ENCODE data around the gene HBZ. TPM values are rescaled to one million over a fixed set of nuclear protein-coding genes. Genes with fewer than 3 reads are reported as not detected.

Gene HBZ
- total RNA-seq, 1 donor from 2014 or later = not detected

- intact Hi-C loops (cut with DNase I) = no loop called here
- Histone ChIP-seq H3K36me3 (no peaks in the 10 kb centered on the region), H3K4me1 (peaks cover 0 to 12% of the 10 kb centered on the region in 2 donors), H3K27me3 (peaks cover 25% of the 10 kb centered on the region), H3K9me3 (no peaks in the 10 kb centered on the region), H3K4me3 (peak overlapping the region in 1 of 2 donors; percentile 10), H3K27ac (no peak overlapping the region)
- TF ChIP-seq CTCF (IDR thresholded peaks at IDR 0.05) = no peak
- DNase-seq (ENCODE audit: low spot score in 2 of 2) = no peak
These were observed 12.5 kb downstream of the HBZ start for GRCh38 chr16:164827-165538.

GRCh38 chr16:165539-166374 is 13.3 kb downstream of the HBZ start, which contains the start of gene HBM:
Gene HBM (plus strand): TSS chr16:165978. CDS start chr16:165998, 20 bp downstream.
- no peak for DNase-seq (ENCODE audit: low spot score in 2 of 2)
- H3K27me3 ChIP-seq = peaks cover 25% of the 10 kb centered on the region

GRCh38 chr16:166375-167121 is 14.1 kb downstream of the HBZ start:
- Histone ChIP-seq H3K4me1 (peaks cover 0 to 12% of the 10 kb centered on the region in 2 donors), H3K27me3 (peaks cover 25% of the 10 kb centered on the region), H3K4me3 (no peak overlapping the region), H3K36me3 (no peaks in the 10 kb centered on the region), H3K27ac (no peak overlapping the region), H3K9me3 (no peaks in the 10 kb centered on the region)
- no peak for TF ChIP-seq CTCF (IDR thresholded peaks at IDR 0.05)
- no peak for DNase-seq (ENCODE audit: low spot score in 2 of 2)
- intact Hi-C loops (cut with DNase I) = no loop called here

More at GRCh38 chr16:165539-166374, 13.3 kb downstream of the HBZ start, which contains the start of gene HBM:
- no peak for TF ChIP-seq CTCF (IDR thresholded peaks at IDR 0.05)
- Histone ChIP-seq H3K4me1 (peaks cover 0 to 12% of the 10 kb centered on the region in 2 donors), H3K36me3 (no peaks in the 10 kb centered on the region), H3K4me3 (peak within 1 kb of the TSS in 1 of 2 donors; percentile 10), H3K9me3 (no peaks in the 10 kb centered on the region), H3K27ac (no peak within 1 kb of the TSS)
- intact Hi-C loops (cut with DNase I) = no loop called here

- peaks cover 0 to 12% of the 10 kb centered on the region in 2 donors for H3K4me1 ChIP-seq
- H3K36me3 ChIP-seq = no peaks in the 10 kb centered on the region
- H3K9me3 ChIP-seq = no peaks in the 10 kb centered on the region
- H3K27me3 ChIP-seq = peaks cover 25% of the 10 kb centered on the region
- no peak for TF ChIP-seq CTCF (IDR thresholded peaks at IDR 0.05)
- intact Hi-C loops (cut with DNase I) = no loop called here
- H3K4me3 ChIP-seq = no peak overlapping the region
- DNase-seq (ENCODE audit: low spot score in 2 of 2) = no peak
- H3K27ac ChIP-seq = no peak overlapping the region
These were observed 14.8 kb downstream of the HBZ start for GRCh38 chr16:167122-167690.

- Histone ChIP-seq H3K4me3 (no peak overlapping the region), H3K27ac (no peak overlapping the region), H3K9me3 (no peaks in the 10 kb centered on the region), H3K27me3 (peaks cover 25% of the 10 kb centered on the region), H3K4me1 (peaks cover 0 to 12% of the 10 kb centered on the region in 2 donors), H3K36me3 (no peaks in the 10 kb centered on the region)
- intact Hi-C loops (cut with DNase I) = no loop called here
- no peak for DNase-seq (ENCODE audit: low spot score in 2 of 2)
- TF ChIP-seq CTCF (IDR thresholded peaks at IDR 0.05) = no peak
These were observed 16.0 kb downstream of the HBZ start for GRCh38 chr16:168424-168823.
